NB4 (cell line): ENCODE data around the gene RGSL1.

Source experiments
- DNase-seq: peaks from one replicate; pipeline ENCODE4 v3.0.0; 2010; ENCODE audit warnings: low read depth
- H3K4me3 ChIP-seq: one replicate; pipeline ENCODE4 v1.5.1; 2011; ENCODE audit warnings: mild to moderate bottlenecking, low read depth, low read length, moderate library complexity
- CTCF ChIP-seq: IDR thresholded peaks from one replicate; pipeline ENCODE4 v1.5.1; 2012; ENCODE audit warnings: low read depth, low read length
- MAX ChIP-seq: IDR thresholded peaks from 2 replicates; pipeline ENCODE4 v1.6.1; 2011; ENCODE audit warnings: low read depth, low read length
- MYC ChIP-seq: IDR thresholded peaks from 2 replicates; pipeline ENCODE4 v1.6.1; 2011; ENCODE audit warnings: low read depth, low read length
- POLR2A ChIP-seq: IDR thresholded peaks from 2 replicates; pipeline ENCODE4 v1.6.1; 2011; ENCODE audit warnings: mild to moderate bottlenecking; ENCODE audit not compliant: insufficient read length; ENCODE audit errors: extremely low read depth

The RGSL1 gene

GRCh38 chr1:182608236-182608635 is 158.3 kb downstream of the RGSL1 start:
- TF ChIP-seq MAX: no peak
- TF ChIP-seq CTCF: no peak
- no peak for TF ChIP-seq POLR2A
- TF ChIP-seq MYC: no peak
- no peak for DNase-seq
- no peak overlapping the region for H3K4me3 ChIP-seq

- no peak for DNase-seq
These were observed 159.1 kb downstream of the RGSL1 start for GRCh38 chr1:182608845-182609610.

More at GRCh38 chr1:182608845-182609610, 159.1 kb downstream of the RGSL1 start:
- H3K4me3 ChIP-seq: no peak overlapping the region
- TF ChIP-seq MYC (no peak), CTCF (no peak), POLR2A (no peak), MAX (no peak)
